Measurements from ENCODE around the gene MBNL1. TPM values are rescaled to one million over a fixed set of nuclear protein-coding genes. Genes with fewer than 3 reads are reported as not detected.

MBNL1 gene
- total RNA-seq, 6 experiments from 2014 or later, result 49.9 to 89.6 (median 63.2) TPM

GRCh38 chr3:152260529-152260928 is 8.2 kb upstream of the MBNL1 start:
- Histone ChIP-seq H3K36me3 (no peaks in the 10 kb centered on the region), H3K27ac (no peak overlapping the region), H3K4me1 (peaks cover 0 to 15% (median 0%) of the 10 kb centered on the region in 4 donors), H3K9me3 (no peaks in the 10 kb centered on the region), H3K27me3 (no peaks in the 10 kb centered on the region), H3K4me3 (no peak overlapping the region)
- WGBS (ENCODE audit: insufficient coverage, low coverage, low lambda C conversion rate, missing lambda C conversion rate), result 93% methylated on average over 1 of the region's 1 CpG
- intact Hi-C loops (cut with DNase I), result no loop called here
- DNase-seq, result no peak
- ATAC-seq, result no peak
- no peak for TF ChIP-seq CTCF (IDR thresholded peaks at IDR 0.05)
- TF ChIP-seq POLR2A (IDR thresholded peaks at IDR 0.05), result no peak

DNA sequence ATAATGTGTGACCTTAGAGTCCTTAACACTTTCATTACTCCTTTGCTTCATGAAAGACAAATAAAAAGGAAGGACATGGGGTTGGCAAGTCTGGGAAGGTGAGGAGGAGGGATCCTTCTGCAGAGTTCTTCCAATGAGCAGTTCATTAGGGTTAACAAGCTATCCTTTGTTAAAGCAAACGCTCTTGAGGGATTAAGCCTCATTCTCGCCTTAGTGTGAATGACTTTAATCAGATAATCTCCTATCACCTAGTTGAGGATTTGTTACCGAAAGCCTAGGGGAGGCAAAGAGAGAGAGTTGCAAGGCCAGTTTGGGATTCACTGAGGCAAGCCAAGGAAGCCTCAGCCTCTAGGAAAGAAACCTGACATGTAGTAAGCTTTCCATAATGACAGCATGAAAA is 7.4 kb upstream of the MBNL1 start:
- no peaks in the 10 kb centered on the region for H3K36me3 ChIP-seq
- 97% methylated on average over 3 of the region's 3 CpGs for WGBS (ENCODE audit: insufficient coverage, low coverage, low lambda C conversion rate, missing lambda C conversion rate)
- intact Hi-C loops (cut with DNase I), result no loop called here
- peaks cover 0 to 15% (median 0%) of the 10 kb centered on the region in 4 donors for H3K4me1 ChIP-seq
- H3K4me3 ChIP-seq, result no peak overlapping the region
- ATAC-seq, result no peak
- no peak for DNase-seq
- TF ChIP-seq POLR2A (IDR thresholded peaks at IDR 0.05) (no peak), CTCF (IDR thresholded peaks at IDR 0.05) (no peak)
- H3K9me3 ChIP-seq, result no peaks in the 10 kb centered on the region
- no peak overlapping the region for H3K27ac ChIP-seq
- no peaks in the 10 kb centered on the region for H3K27me3 ChIP-seq

GRCh38 chr3:152263711-152264110 is 5.0 kb upstream of the MBNL1 start:
- peaks cover 0 to 15% (median 0%) of the 10 kb centered on the region in 4 donors for H3K4me1 ChIP-seq
- ATAC-seq, result no peak

GRCh38 chr3:152264378-152264777 is 4.4 kb upstream of the MBNL1 start:
- Histone ChIP-seq H3K27me3 (no peaks in the 10 kb centered on the region), H3K27ac (no peak overlapping the region), H3K9me3 (no peaks in the 10 kb centered on the region), H3K4me3 (no peak overlapping the region), H3K36me3 (no peaks in the 10 kb centered on the region), H3K4me1 (peaks cover 0 to 10% (median 0%) of the 10 kb centered on the region in 4 donors)
- ATAC-seq, result no peak
- TF ChIP-seq CTCF (IDR thresholded peaks at IDR 0.05), result no peak
- TF ChIP-seq POLR2A (IDR thresholded peaks at IDR 0.05), result no peak
- intact Hi-C loops (cut with DNase I), result no loop called here
- no peak for DNase-seq

More at GRCh38 chr3:152263711-152264110, 5.0 kb upstream of the MBNL1 start:
- no peak for TF ChIP-seq CTCF (IDR thresholded peaks at IDR 0.05)
- no peak for TF ChIP-seq POLR2A (IDR thresholded peaks at IDR 0.05)
- Histone ChIP-seq H3K4me3 (no peak overlapping the region), H3K36me3 (no peaks in the 10 kb centered on the region), H3K9me3 (no peaks in the 10 kb centered on the region), H3K27me3 (no peaks in the 10 kb centered on the region), H3K27ac (no peak overlapping the region)
- 42% methylated on average over 2 of the region's 2 CpGs for WGBS (ENCODE audit: insufficient coverage, low coverage, low lambda C conversion rate, missing lambda C conversion rate)
- DNase-seq, result no peak
- intact Hi-C loops (cut with DNase I), result no loop called here
